ENCODE measurements around the gene NDNF. TPM values are rescaled to one million over a fixed set of nuclear protein-coding genes. Genes with fewer than 3 reads are reported as not detected.

NDNF gene, protein sequence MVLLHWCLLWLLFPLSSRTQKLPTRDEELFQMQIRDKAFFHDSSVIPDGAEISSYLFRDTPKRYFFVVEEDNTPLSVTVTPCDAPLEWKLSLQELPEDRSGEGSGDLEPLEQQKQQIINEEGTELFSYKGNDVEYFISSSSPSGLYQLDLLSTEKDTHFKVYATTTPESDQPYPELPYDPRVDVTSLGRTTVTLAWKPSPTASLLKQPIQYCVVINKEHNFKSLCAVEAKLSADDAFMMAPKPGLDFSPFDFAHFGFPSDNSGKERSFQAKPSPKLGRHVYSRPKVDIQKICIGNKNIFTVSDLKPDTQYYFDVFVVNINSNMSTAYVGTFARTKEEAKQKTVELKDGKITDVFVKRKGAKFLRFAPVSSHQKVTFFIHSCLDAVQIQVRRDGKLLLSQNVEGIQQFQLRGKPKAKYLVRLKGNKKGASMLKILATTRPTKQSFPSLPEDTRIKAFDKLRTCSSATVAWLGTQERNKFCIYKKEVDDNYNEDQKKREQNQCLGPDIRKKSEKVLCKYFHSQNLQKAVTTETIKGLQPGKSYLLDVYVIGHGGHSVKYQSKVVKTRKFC
- 10 to 100 TPM in 2 of 3 donors, 1 to 10 TPM in 1; 9.0 to 11.8 (median 10.3) TPM for total RNA-seq
- long read RNA-seq, donor 1, transcript NDNF-201 (4 exons, 2,885 nt) = major isoform, 10 of 11 reads
- long read RNA-seq, donor 1, partial matches to known transcripts = 0 of 11 reads
- long read RNA-seq, donor 1, other reads (novel, unspliced or antisense) = 1 of 11 reads
- long read RNA-seq, donor 2 = 0 reads

DNA sequence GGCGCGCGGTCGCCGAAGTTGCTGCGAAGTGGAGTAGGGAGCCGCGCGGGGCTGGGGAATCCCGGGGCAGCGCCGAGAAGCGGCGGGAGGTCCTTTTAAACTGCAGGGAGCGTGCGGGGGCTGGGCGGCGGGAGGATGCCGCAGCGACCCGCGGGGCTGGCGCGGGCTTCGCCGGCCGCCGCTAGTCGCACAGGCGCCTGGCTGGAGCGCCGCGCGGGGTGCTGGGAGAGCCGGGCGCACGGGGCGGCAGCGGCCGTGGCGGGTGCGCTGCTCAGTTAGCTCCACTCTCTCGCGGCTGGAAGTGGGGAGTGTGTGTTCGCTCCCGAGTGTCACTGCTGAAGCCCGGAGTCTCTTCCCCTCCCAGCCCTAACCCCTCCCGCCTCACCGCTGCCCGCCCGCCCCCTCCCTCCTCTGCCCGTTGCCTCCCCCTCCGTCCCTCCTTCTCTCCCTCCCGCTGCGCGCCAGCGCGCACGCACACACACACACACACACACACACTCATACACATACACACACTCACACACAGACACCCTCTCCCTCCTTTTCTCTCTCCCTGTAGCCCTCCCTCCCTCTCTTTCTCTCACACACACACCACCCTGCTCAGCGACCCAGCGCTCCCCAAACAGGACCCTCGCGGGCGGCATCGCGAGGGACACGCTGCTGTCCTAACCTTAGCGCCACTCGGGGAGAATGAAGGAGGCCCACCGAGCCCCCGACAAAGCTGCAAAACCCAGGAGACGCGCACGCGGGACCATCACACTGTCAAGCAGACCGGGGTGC lies at the start of gene NDNF:
Gene NDNF, minus strand, starts transcription at position 312 of the 780 bp plus-strand sequence. CDS start 26,698 bp downstream, outside the sequence.
- H3K36me3 ChIP-seq (ENCODE audit: low read depth) = no peaks in the 10 kb centered on the region
- TF ChIP-seq, protein P1, sequence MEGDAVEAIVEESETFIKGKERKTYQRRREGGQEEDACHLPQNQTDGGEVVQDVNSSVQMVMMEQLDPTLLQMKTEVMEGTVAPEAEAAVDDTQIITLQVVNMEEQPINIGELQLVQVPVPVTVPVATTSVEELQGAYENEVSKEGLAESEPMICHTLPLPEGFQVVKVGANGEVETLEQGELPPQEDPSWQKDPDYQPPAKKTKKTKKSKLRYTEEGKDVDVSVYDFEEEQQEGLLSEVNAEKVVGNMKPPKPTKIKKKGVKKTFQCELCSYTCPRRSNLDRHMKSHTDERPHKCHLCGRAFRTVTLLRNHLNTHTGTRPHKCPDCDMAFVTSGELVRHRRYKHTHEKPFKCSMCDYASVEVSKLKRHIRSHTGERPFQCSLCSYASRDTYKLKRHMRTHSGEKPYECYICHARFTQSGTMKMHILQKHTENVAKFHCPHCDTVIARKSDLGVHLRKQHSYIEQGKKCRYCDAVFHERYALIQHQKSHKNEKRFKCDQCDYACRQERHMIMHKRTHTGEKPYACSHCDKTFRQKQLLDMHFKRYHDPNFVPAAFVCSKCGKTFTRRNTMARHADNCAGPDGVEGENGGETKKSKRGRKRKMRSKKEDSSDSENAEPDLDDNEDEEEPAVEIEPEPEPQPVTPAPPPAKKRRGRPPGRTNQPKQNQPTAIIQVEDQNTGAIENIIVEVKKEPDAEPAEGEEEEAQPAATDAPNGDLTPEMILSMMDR (IDR thresholded peaks at IDR 0.05) = no peak
- no peaks in the 10 kb centered on the region for H3K9me3 ChIP-seq
- intact Hi-C loops (cut with DNase I, micrococcal nuclease) = no loop called here
- DNase-seq = peak; percentile 74 to 77 (median 75)
- H3K4me3 ChIP-seq = peak within 1 kb of the TSS; percentile 39
- peak; percentile 77 for ATAC-seq
- peaks cover 17% of the 10 kb centered on the region for H3K4me1 ChIP-seq (ENCODE audit: low read depth)

DNA sequence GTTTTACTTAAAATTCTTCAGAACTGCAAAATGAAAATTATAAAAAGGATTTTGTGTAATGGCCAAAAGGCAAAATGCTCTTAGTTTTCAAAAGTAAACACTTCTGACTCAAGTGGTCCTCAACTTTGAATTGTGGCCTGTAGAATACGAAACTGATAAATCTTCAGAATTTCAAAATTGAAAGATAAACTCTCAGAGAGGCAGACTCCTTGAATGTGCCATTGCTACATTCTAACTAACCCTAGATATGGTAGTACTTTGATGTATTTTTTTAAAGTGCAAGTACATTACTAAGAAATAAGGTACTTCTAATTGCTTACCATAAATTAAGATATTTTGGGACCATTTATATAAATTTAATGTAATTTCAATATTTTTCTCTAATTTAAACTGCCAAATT lies 47.4 kb upstream of the NDNF start:
- H3K4me1 ChIP-seq (ENCODE audit: low read depth) = no peaks in the 10 kb centered on the region
- ATAC-seq (no peak), DNase-seq (no peak)
- no peak overlapping the region for H3K4me3 ChIP-seq
- TF ChIP-seq, protein P1 (IDR thresholded peaks at IDR 0.05) = no peak
- intact Hi-C loops (cut with DNase I, micrococcal nuclease) = no loop called here
- H3K9me3 ChIP-seq = no peaks in the 10 kb centered on the region
- H3K36me3 ChIP-seq (ENCODE audit: low read depth) = no peaks in the 10 kb centered on the region

DNA sequence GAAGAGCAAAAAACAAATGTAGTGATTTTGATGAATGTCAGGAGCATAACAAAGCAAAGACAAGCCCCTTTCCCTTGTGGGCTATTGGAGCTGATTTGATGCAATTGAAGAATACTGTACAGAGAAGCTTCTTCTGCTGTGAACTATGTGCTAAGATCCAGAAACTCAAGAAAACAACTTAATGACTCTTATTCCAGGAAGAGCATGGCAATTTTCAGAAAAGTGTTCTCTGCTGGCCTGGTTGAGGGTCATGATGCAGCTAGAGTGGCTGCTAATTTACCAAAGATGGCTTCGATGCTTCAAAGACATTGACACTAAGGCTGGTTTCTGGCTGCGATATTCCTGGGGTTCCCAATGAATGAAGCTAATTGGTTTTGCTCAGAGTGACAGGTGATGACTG lies 46.0 kb upstream of the NDNF start:
- Histone ChIP-seq H3K4me3 (no peak overlapping the region), H3K36me3 (ENCODE audit: low read depth) (no peaks in the 10 kb centered on the region), H3K4me1 (ENCODE audit: low read depth) (no peaks in the 10 kb centered on the region), H3K9me3 (no peaks in the 10 kb centered on the region)
- ATAC-seq (no peak), DNase-seq (no peak)
- TF ChIP-seq, protein P1 (IDR thresholded peaks at IDR 0.05) = no peak
- intact Hi-C loops (cut with DNase I, micrococcal nuclease) = no loop called here

DNA sequence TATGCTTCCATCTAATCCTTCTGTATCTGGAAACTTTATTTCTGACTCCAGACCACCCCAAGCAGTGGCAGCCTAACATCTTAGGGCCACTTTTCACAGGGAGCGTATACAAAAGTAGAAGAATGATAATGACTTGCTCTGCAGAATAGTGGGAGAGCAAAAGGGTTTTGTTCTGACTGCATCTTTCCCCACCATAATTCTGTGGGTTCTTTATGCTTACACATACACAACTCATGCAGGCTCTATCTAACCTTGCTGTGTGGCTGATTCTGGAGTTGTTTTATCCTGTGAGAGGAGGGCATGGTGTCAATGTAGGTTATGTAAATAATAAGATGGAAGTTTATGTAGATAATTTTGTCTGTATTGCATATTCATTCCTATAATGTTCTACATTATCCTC lies 42.4 kb upstream of the NDNF start:
- H3K4me1 ChIP-seq (ENCODE audit: low read depth) = no peaks in the 10 kb centered on the region
- ATAC-seq = no peak
- no peaks in the 10 kb centered on the region for H3K36me3 ChIP-seq (ENCODE audit: low read depth)
- no peak overlapping the region for H3K4me3 ChIP-seq
- TF ChIP-seq, protein P1 (IDR thresholded peaks at IDR 0.05) = no peak
- intact Hi-C loops (cut with DNase I, micrococcal nuclease) = no loop called here
- H3K9me3 ChIP-seq = no peaks in the 10 kb centered on the region
- DNase-seq = no peak

DNA sequence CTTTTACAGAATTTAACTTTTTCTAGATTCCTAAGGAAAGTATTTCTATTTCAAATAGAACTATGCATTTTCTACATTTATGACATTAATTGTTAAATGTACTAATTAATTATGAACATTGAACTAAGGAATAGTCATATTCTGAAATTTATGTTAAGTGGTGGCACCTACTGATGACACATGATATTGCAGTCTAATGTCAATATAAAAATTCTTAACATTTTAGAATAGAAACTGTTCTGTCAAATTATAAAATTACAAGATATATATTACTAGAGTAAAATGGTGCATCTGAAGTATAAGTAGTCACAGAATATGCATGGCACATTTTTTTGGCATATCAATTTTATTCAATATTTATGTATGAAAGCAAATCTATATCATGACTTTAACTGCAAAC lies 40.2 kb upstream of the NDNF start:
- DNase-seq = no peak
- intact Hi-C loops (cut with DNase I, micrococcal nuclease) = no loop called here

More for the DNA sequence above, 40.2 kb upstream of the NDNF start:
- Histone ChIP-seq H3K36me3 (ENCODE audit: low read depth) (no peaks in the 10 kb centered on the region), H3K4me3 (no peak overlapping the region), H3K4me1 (ENCODE audit: low read depth) (no peaks in the 10 kb centered on the region), H3K9me3 (no peaks in the 10 kb centered on the region)
- TF ChIP-seq, protein P1 (IDR thresholded peaks at IDR 0.05) = no peak
- no peak for ATAC-seq
